ENCODE measurements around the gene IP6K2.

DNA sequence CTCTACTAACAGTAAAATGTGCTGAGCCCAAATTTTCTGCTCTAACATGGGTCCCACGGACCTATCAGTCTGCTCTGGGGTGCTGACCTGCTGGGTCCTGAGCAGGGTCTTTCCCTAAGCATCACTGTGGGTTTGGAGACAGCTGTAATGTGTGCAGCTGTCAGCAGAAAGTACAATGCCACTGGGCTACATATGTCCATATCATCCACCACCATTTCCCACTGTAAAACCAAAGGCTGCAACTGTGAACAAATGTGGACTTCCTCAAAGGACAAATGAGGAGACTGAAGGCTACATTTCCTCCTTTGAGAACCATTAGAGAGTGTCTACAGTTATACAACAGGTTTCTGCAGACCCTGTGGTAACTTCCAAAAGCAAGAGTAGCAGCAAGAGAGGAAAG lies 33.8 kb upstream of the IP6K2 start:
- TF ChIP-seq, protein P1, sequence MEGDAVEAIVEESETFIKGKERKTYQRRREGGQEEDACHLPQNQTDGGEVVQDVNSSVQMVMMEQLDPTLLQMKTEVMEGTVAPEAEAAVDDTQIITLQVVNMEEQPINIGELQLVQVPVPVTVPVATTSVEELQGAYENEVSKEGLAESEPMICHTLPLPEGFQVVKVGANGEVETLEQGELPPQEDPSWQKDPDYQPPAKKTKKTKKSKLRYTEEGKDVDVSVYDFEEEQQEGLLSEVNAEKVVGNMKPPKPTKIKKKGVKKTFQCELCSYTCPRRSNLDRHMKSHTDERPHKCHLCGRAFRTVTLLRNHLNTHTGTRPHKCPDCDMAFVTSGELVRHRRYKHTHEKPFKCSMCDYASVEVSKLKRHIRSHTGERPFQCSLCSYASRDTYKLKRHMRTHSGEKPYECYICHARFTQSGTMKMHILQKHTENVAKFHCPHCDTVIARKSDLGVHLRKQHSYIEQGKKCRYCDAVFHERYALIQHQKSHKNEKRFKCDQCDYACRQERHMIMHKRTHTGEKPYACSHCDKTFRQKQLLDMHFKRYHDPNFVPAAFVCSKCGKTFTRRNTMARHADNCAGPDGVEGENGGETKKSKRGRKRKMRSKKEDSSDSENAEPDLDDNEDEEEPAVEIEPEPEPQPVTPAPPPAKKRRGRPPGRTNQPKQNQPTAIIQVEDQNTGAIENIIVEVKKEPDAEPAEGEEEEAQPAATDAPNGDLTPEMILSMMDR (IDR thresholded peaks at IDR 0.05) = no peak
- no peak for TF ChIP-seq POLR2A (IDR thresholded peaks at IDR 0.05)

Measured in thyroid gland (tissue), 4 donors.